Omental fat pad (tissue), 4 donors: Measurements from ENCODE around the gene FBXO46. TPM values are rescaled to one million over a fixed set of nuclear protein-coding genes. Genes with fewer than 3 reads are reported as not detected.
A peak's percentile ranks its signal among the peaks of the same experiment; 100 is the strongest.

ENCODE experiments used
- ATAC-seq: fragments of 150-250 bp; one replicate; pipeline ENCODE4 v1.9.1; 2016; ENCODE audit warnings: mild to moderate bottlenecking, moderate library complexity; ENCODE audit not compliant: low FRiP score
- DNase-seq: peaks from one replicate; pipeline ENCODE4 v3.0.0-alpha.2; 2019; ENCODE audit warnings: low spot score
- CTCF ChIP-seq, 3 donors: fragments of 450-650 bp; IDR thresholded peaks; one replicate each; pipeline ENCODE4 v1.5.1; 2016 to 2017; ENCODE audit warnings: antibody characterized with exemption in 3 of 3, mild to moderate bottlenecking in 3 of 3, moderate library complexity in 2 of 3
- total RNA-seq, 4 donors: library from RNA; depleted of rRNA; stranded (reverse); fragments of >200 nt; gene quantifications; one replicate each; pipeline ENCODE4 v1.1.0, GENCODE V29; 2016

Gene FBXO46
- total RNA-seq, 4 donors from 2014 or later, result 5.8 to 7.6 (median 6.7) TPM

GRCh38 chr19:45717983-45718650, 12.6 kb downstream of the FBXO46 start:
- no peak for DNase-seq
- no peak for TF ChIP-seq CTCF (IDR thresholded peaks at IDR 0.05)
- ATAC-seq, result no peak

GRCh38 chr19:45717131-45717982, 13.3 kb downstream of the FBXO46 start:
- peak; percentile 99 for ATAC-seq
- peak; percentile 86 for DNase-seq
- TF ChIP-seq CTCF (IDR thresholded peaks at IDR 0.05), result no peak

- DNase-seq (no peak), ATAC-seq (no peak)
- no peak for TF ChIP-seq CTCF (IDR thresholded peaks at IDR 0.05)
Measured at GRCh38 chr19:45716359-45717130, 14.2 kb downstream of the FBXO46 start.

- DNase-seq, result no peak
- TF ChIP-seq CTCF (IDR thresholded peaks at IDR 0.05), result no peak
- no peak for ATAC-seq
Measured at GRCh38 chr19:45715139-45715538, 15.6 kb downstream of the FBXO46 start.

- no peak for ATAC-seq
- DNase-seq, result no peak
- TF ChIP-seq CTCF (IDR thresholded peaks at IDR 0.05), result no peak
Measured at GRCh38 chr19:45713141-45713540, 17.6 kb downstream of the FBXO46 start.

GRCh38 chr19:45712699-45713067, 18.0 kb downstream of the FBXO46 start:
- TF ChIP-seq CTCF (IDR thresholded peaks at IDR 0.05), result no peak
- DNase-seq (no peak), ATAC-seq (no peak)
